Neural cell (in vitro differentiated cells): ENCODE data around the gene SLC25A3. TPM values are rescaled to one million over a fixed set of nuclear protein-coding genes. Genes with fewer than 3 reads are reported as not detected.

ENCODE experiments used
- H2AFZ ChIP-seq: fragments of 200-600, 300-800 bp; sonication (generic), shearing (Covaris generic); 2 replicates; pipeline ENCODE4 v1.6.0; 2014; ENCODE audit warnings: low read depth, mild to moderate bottlenecking, antibody characterized with exemption, low read length, moderate library complexity
- H3F3A ChIP-seq: fragments of 200-600 bp; shearing (Covaris generic); 2 replicates; pipeline ENCODE4 v1.6.1; 2016; ENCODE audit warnings: mild to moderate bottlenecking, moderate library complexity, mixed read lengths, antibody characterized with exemption, low read length; ENCODE audit not compliant: insufficient read depth, poor library complexity, severe bottlenecking
- H3K27ac ChIP-seq: fragments of 200-600, 300-800 bp; sonication (generic), shearing (Covaris generic); 2 replicates; pipeline ENCODE4 v1.5.1; 2014; ENCODE audit warnings: mild to moderate bottlenecking, low read length, moderate library complexity
- H3K27me3 ChIP-seq: fragments of 300-800, 200-600 bp; sonication (generic), shearing (Covaris generic); 2 replicates; pipeline ENCODE4 v1.6.0; 2014; ENCODE audit warnings: mild to moderate bottlenecking, low read depth, low read length, moderate library complexity; ENCODE audit not compliant: insufficient read depth
- H3K36me3 ChIP-seq: fragments of 300-800, 200-600 bp; sonication (generic), shearing (Covaris generic); 2 replicates; pipeline ENCODE4 v1.5.1; 2014; ENCODE audit warnings: mild to moderate bottlenecking, antibody characterized with exemption, low read length, moderate library complexity; ENCODE audit not compliant: insufficient read depth
- H3K4me2 ChIP-seq: fragments of 300-800, 200-600 bp; sonication (generic), shearing (Covaris generic); 2 replicates; pipeline ENCODE4 v1.6.0; 2014; ENCODE audit warnings: mild to moderate bottlenecking, low read length
- H3K4me3 ChIP-seq: fragments of 300-800, 200-600 bp; sonication (generic), shearing (Covaris generic); 2 replicates; pipeline ENCODE4 v1.5.1; 2014; ENCODE audit warnings: mild to moderate bottlenecking, low read length, moderate library complexity
- H3K79me2 ChIP-seq: fragments of 200-600 bp; shearing (Covaris generic); replicated peaks from 2 replicates; pipeline ENCODE4 v1.6.0; 2014; ENCODE audit warnings: mild to moderate bottlenecking, low read length, moderate library complexity; ENCODE audit not compliant: insufficient read depth
- H3K9ac ChIP-seq: fragments of 300-800, 200-600 bp; sonication (generic), shearing (Covaris generic); 2 replicates; pipeline ENCODE4 v1.6.1; 2016; ENCODE audit warnings: mild to moderate bottlenecking, low read length, mixed read lengths
- H3K9me2 ChIP-seq: fragments of 200-600 bp; shearing (Covaris generic); 2 replicates; pipeline ENCODE4 v1.6.1; 2016; ENCODE audit warnings: mild to moderate bottlenecking, low read length, mixed read lengths; ENCODE audit not compliant: insufficient read depth
- H3K9me3 ChIP-seq: fragments of 200-600, 300-800 bp; sonication (generic), shearing (Covaris generic); 2 replicates; pipeline ENCODE4 v1.6.1; 2016; ENCODE audit warnings: mild to moderate bottlenecking, mixed run types, low read length, moderate library complexity, mixed read lengths
- H4K20me1 ChIP-seq: fragments of 200-600 bp; shearing (Covaris generic); 2 replicates; pipeline ENCODE4 v1.6.1; 2016; ENCODE audit warnings: mild to moderate bottlenecking, mixed run types; ENCODE audit not compliant: insufficient read depth
- EP300 ChIP-seq: fragments of 450-650 bp; conservative IDR thresholded peaks from 2 replicates; pipeline ENCODE4 v1.6.1; 2014; ENCODE audit warnings: antibody characterized with exemption, mild to moderate bottlenecking, moderate library complexity; ENCODE audit not compliant: poor library complexity, severe bottlenecking
- EZH2 ChIP-seq: fragments of 200-600, 300-800 bp; shearing (Covaris generic), sonication (generic); IDR thresholded peaks from 2 replicates; pipeline ENCODE4 v1.6.1; 2014; ENCODE audit warnings: antibody characterized with exemption, low read length, borderline replicate concordance, mild to moderate bottlenecking; ENCODE audit not compliant: insufficient read depth, poor library complexity, severe bottlenecking
- MXI1 ChIP-seq: fragments of 450-650 bp; conservative IDR thresholded peaks from 2 replicates; pipeline ENCODE4 v1.6.1; 2014; ENCODE audit warnings: antibody characterized with exemption, mild to moderate bottlenecking; ENCODE audit not compliant: poor library complexity, severe bottlenecking
- POLR2AphosphoS5 ChIP-seq: IDR thresholded peaks from 2 replicates; pipeline ENCODE4 v1.6.1; 2012
- RAD21 ChIP-seq: fragments of 450-650 bp; conservative IDR thresholded peaks from 2 replicates; pipeline ENCODE4 v1.6.1; 2014; ENCODE audit warnings: antibody characterized with exemption, mild to moderate bottlenecking, moderate library complexity
- SMC3 ChIP-seq: fragments of 450-650 bp; conservative IDR thresholded peaks from 2 replicates; pipeline ENCODE4 v1.6.1; 2014; ENCODE audit warnings: antibody characterized with exemption, mild to moderate bottlenecking, moderate library complexity; ENCODE audit not compliant: poor library complexity
- TAF1 ChIP-seq: IDR thresholded peaks from 2 replicates; pipeline ENCODE4 v1.6.1; 2012; ENCODE audit warnings: low read depth
- polyA plus RNA-seq: library from polyadenylated mRNA; depleted of rRNA; stranded (reverse); fragments of >200 nt; gene quantifications from 2 replicates; pipeline ENCODE4 v1.2.3, GENCODE V29; 2014
- TF ChIP-seq, protein P1 (sequence below): IDR thresholded peaks from 2 replicates; pipeline ENCODE4 v1.6.1; 2012; ENCODE audit warnings: borderline replicate concordance
- TF ChIP-seq, protein P2 (sequence below): fragments of 450-650 bp; IDR thresholded peaks from 2 replicates; pipeline ENCODE4 v1.5.1; 2014; ENCODE audit warnings: antibody characterized with exemption, mild to moderate bottlenecking, moderate library complexity; ENCODE audit not compliant: poor library complexity, severe bottlenecking

Gene SLC25A3
- polyA plus RNA-seq, 1 donor from 2014 or later, result 655 TPM

DNA sequence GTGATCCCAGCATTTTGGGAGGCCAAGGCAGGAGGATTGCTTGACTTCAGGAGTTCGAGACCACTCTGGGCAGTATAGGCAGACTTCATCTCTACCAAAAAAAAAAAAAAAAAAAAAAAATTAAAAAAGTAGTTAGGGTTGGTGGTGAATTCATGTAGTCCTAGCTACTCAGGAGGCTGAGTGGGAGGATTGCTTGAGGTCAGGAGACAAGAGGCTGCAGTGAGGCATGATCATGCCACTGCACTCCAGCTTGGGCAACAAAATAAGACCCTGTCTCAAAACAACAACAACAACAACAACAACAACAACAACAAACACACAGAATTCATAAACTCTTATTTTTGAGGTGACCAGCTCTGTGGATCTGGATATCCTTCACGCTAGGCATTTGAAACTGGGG lies 17.1 kb downstream of the SLC25A3 start:
- H3K4me2 ChIP-seq, result no peak overlapping the region
- H3F3A ChIP-seq, result no peaks in the 10 kb centered on the region
- TF ChIP-seq POLR2AphosphoS5 (no peak), MXI1 (no peak)
- no peaks in the 10 kb centered on the region for H3K36me3 ChIP-seq
- H3K27me3 ChIP-seq, result no peaks in the 10 kb centered on the region
- no peaks in the 10 kb centered on the region for H3K9me3 ChIP-seq
- H3K79me2 ChIP-seq, result no peaks in the 10 kb centered on the region
- no peaks in the 10 kb centered on the region for H3K9me2 ChIP-seq
- no peak overlapping the region for H3K27ac ChIP-seq
- no peak overlapping the region for H3K4me3 ChIP-seq
- H3K9ac ChIP-seq, result no peak overlapping the region
- H4K20me1 ChIP-seq, result no peaks in the 10 kb centered on the region
- no peak overlapping the region for H2AFZ ChIP-seq

DNA sequence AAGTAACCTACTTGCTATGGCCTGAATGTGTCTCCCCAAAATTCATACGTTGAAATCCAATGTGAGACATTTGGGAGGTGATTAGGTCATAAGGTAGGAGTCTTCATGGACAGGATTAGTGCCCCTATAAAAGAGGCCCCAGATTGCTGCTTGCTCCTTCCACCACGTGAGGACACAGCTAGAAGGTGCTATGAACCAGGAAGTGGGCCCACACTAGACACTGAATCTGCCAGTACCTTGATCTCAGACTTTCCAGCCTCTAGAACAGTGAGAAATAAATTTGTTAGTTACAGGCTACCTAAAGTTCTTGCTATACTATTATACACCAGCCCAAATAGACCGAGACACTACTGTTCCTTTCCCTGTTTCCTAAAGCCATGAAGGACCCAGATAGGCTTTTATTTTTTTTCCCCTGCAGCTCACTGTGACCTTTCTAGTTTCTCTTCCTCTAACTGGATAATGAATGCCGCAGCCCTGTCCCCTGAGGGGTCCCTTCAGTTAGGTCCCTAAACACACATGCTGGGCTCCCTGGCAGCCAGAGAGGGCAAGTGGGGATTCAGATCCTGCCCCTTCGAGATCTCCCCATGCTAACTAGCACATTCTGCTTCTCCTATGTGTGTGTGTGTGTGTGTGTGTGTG lies 19.3 kb downstream of the SLC25A3 start:
- no peak overlapping the region for H3K27ac ChIP-seq

More for the DNA sequence above, 19.3 kb downstream of the SLC25A3 start:
- Histone ChIP-seq H3K9me2 (no peaks in the 10 kb centered on the region), H3K36me3 (no peaks in the 10 kb centered on the region), H3K9ac (no peak overlapping the region), H4K20me1 (no peaks in the 10 kb centered on the region), H2AFZ (no peak overlapping the region), H3K9me3 (no peaks in the 10 kb centered on the region), H3K4me3 (no peak overlapping the region), H3K27me3 (no peaks in the 10 kb centered on the region), H3K4me2 (no peak overlapping the region), H3F3A (no peaks in the 10 kb centered on the region), H3K79me2 (no peaks in the 10 kb centered on the region)
- TF ChIP-seq SMC3 (no peak), RAD21 (no peak), TAF1 (no peak), EZH2 (no peak), EP300 (no peak), POLR2AphosphoS5 (no peak), MXI1 (no peak)
- TF ChIP-seq, protein P1, sequence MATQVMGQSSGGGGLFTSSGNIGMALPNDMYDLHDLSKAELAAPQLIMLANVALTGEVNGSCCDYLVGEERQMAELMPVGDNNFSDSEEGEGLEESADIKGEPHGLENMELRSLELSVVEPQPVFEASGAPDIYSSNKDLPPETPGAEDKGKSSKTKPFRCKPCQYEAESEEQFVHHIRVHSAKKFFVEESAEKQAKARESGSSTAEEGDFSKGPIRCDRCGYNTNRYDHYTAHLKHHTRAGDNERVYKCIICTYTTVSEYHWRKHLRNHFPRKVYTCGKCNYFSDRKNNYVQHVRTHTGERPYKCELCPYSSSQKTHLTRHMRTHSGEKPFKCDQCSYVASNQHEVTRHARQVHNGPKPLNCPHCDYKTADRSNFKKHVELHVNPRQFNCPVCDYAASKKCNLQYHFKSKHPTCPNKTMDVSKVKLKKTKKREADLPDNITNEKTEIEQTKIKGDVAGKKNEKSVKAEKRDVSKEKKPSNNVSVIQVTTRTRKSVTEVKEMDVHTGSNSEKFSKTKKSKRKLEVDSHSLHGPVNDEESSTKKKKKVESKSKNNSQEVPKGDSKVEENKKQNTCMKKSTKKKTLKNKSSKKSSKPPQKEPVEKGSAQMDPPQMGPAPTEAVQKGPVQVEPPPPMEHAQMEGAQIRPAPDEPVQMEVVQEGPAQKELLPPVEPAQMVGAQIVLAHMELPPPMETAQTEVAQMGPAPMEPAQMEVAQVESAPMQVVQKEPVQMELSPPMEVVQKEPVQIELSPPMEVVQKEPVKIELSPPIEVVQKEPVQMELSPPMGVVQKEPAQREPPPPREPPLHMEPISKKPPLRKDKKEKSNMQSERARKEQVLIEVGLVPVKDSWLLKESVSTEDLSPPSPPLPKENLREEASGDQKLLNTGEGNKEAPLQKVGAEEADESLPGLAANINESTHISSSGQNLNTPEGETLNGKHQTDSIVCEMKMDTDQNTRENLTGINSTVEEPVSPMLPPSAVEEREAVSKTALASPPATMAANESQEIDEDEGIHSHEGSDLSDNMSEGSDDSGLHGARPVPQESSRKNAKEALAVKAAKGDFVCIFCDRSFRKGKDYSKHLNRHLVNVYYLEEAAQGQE, result no peak
- TF ChIP-seq, protein P2, sequence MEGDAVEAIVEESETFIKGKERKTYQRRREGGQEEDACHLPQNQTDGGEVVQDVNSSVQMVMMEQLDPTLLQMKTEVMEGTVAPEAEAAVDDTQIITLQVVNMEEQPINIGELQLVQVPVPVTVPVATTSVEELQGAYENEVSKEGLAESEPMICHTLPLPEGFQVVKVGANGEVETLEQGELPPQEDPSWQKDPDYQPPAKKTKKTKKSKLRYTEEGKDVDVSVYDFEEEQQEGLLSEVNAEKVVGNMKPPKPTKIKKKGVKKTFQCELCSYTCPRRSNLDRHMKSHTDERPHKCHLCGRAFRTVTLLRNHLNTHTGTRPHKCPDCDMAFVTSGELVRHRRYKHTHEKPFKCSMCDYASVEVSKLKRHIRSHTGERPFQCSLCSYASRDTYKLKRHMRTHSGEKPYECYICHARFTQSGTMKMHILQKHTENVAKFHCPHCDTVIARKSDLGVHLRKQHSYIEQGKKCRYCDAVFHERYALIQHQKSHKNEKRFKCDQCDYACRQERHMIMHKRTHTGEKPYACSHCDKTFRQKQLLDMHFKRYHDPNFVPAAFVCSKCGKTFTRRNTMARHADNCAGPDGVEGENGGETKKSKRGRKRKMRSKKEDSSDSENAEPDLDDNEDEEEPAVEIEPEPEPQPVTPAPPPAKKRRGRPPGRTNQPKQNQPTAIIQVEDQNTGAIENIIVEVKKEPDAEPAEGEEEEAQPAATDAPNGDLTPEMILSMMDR, result no peak
